KMS-11 (cell line): ENCODE data around the gene CDK7.

Experiments used
- H2AFZ ChIP-seq: fragments of 200-600 bp; sonication (generic); 2 replicates; pipeline ENCODE4 v1.6.1; 2016; ENCODE audit warnings: antibody characterized with exemption, mixed run types, low read depth
- H3K27ac ChIP-seq: fragments of 200-600 bp; sonication (generic); 2 replicates; pipeline ENCODE4 v1.6.1; 2016; ENCODE audit warnings: mild to moderate bottlenecking, mixed run types
- H3K27me3 ChIP-seq: fragments of 200-600 bp; sonication (generic); 2 replicates; pipeline ENCODE4 v1.6.1; 2017; ENCODE audit warnings: mild to moderate bottlenecking, low read depth, mixed run types, moderate library complexity; ENCODE audit not compliant: insufficient read depth
- H3K36me3 ChIP-seq: fragments of 200-600 bp; sonication (generic); 2 replicates; pipeline ENCODE4 v1.6.1; 2017; ENCODE audit warnings: mild to moderate bottlenecking, mixed run types; ENCODE audit not compliant: insufficient read depth
- H3K4me1 ChIP-seq: fragments of 200-600 bp; sonication (generic); 2 replicates; pipeline ENCODE4 v1.6.1; 2016; ENCODE audit warnings: mild to moderate bottlenecking, low read depth, mixed run types; ENCODE audit not compliant: poor library complexity, severe bottlenecking
- H3K4me2 ChIP-seq: fragments of 200-600 bp; sonication (generic); 2 replicates; pipeline ENCODE4 v1.7.0; 2016; ENCODE audit warnings: mild to moderate bottlenecking, mixed run types
- H3K4me3 ChIP-seq: fragments of 200-600 bp; sonication (generic); IDR thresholded peaks from 2 replicates; pipeline ENCODE4 v1.6.1; 2017; ENCODE audit warnings: low read depth, low read length, mixed read lengths; ENCODE audit not compliant: insufficient read depth
- H3K79me2 ChIP-seq: fragments of 200-600 bp; sonication (generic); 2 replicates; pipeline ENCODE4 v1.6.1; 2016; ENCODE audit warnings: low read depth, mixed run types; ENCODE audit not compliant: insufficient read depth
- H3K9ac ChIP-seq: fragments of 200-600 bp; sonication (generic); 2 replicates; pipeline ENCODE4 v1.6.1; 2016; ENCODE audit warnings: mild to moderate bottlenecking, mixed run types
- H4K20me1 ChIP-seq: fragments of 200-600 bp; sonication (generic); 2 replicates; pipeline ENCODE4 v1.6.1; 2016; ENCODE audit warnings: mild to moderate bottlenecking, mixed run types; ENCODE audit not compliant: insufficient read depth
- TF ChIP-seq, protein P1 (sequence below): fragments of 200-600 bp; sonication (generic); conservative IDR thresholded peaks from 2 replicates; pipeline ENCODE4 v1.6.1; 2017; ENCODE audit warnings: low read depth, mild to moderate bottlenecking, antibody characterized with exemption, low read length, moderate library complexity, mixed read lengths

CDK7 gene

GRCh38 chr5:69292306-69292705 is 57.6 kb downstream of the CDK7 start:
- TF ChIP-seq, protein P1, sequence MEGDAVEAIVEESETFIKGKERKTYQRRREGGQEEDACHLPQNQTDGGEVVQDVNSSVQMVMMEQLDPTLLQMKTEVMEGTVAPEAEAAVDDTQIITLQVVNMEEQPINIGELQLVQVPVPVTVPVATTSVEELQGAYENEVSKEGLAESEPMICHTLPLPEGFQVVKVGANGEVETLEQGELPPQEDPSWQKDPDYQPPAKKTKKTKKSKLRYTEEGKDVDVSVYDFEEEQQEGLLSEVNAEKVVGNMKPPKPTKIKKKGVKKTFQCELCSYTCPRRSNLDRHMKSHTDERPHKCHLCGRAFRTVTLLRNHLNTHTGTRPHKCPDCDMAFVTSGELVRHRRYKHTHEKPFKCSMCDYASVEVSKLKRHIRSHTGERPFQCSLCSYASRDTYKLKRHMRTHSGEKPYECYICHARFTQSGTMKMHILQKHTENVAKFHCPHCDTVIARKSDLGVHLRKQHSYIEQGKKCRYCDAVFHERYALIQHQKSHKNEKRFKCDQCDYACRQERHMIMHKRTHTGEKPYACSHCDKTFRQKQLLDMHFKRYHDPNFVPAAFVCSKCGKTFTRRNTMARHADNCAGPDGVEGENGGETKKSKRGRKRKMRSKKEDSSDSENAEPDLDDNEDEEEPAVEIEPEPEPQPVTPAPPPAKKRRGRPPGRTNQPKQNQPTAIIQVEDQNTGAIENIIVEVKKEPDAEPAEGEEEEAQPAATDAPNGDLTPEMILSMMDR: no peak
- no peak overlapping the region for H3K4me2 ChIP-seq
- H3K27me3 ChIP-seq: no peaks in the 10 kb centered on the region
- H3K9ac ChIP-seq: no peak overlapping the region
- H3K4me3 ChIP-seq: no peak overlapping the region
- no peaks in the 10 kb centered on the region for H3K79me2 ChIP-seq
- H4K20me1 ChIP-seq: no peaks in the 10 kb centered on the region
- no peak overlapping the region for H2AFZ ChIP-seq
- no peaks in the 10 kb centered on the region for H3K36me3 ChIP-seq
- H3K27ac ChIP-seq: no peak overlapping the region
- H3K4me1 ChIP-seq: no peaks in the 10 kb centered on the region

GRCh38 chr5:69293882-69294281 is 59.2 kb downstream of the CDK7 start:
- Histone ChIP-seq H3K4me2 (no peak overlapping the region), H3K79me2 (no peaks in the 10 kb centered on the region), H3K27me3 (no peaks in the 10 kb centered on the region), H3K27ac (no peak overlapping the region), H3K9ac (no peak overlapping the region), H3K4me1 (no peaks in the 10 kb centered on the region), H4K20me1 (no peaks in the 10 kb centered on the region), H3K4me3 (no peak overlapping the region), H2AFZ (no peak overlapping the region), H3K36me3 (no peaks in the 10 kb centered on the region)
- TF ChIP-seq, protein P1: no peak

- no peaks in the 10 kb centered on the region for H3K36me3 ChIP-seq
- TF ChIP-seq, protein P1: no peak
- H3K9ac ChIP-seq: no peak overlapping the region
- no peak overlapping the region for H3K4me2 ChIP-seq
- no peaks in the 10 kb centered on the region for H3K79me2 ChIP-seq
- no peak overlapping the region for H3K27ac ChIP-seq
- no peaks in the 10 kb centered on the region for H4K20me1 ChIP-seq
- no peak overlapping the region for H3K4me3 ChIP-seq
- H3K4me1 ChIP-seq: no peaks in the 10 kb centered on the region
- H2AFZ ChIP-seq: no peak overlapping the region
- H3K27me3 ChIP-seq: no peaks in the 10 kb centered on the region
Observed at GRCh38 chr5:69295088-69295754, 60.5 kb downstream of the CDK7 start.

GRCh38 chr5:69299625-69300024 is 64.9 kb downstream of the CDK7 start:
- TF ChIP-seq, protein P1: no peak

More at GRCh38 chr5:69299625-69300024, 64.9 kb downstream of the CDK7 start:
- Histone ChIP-seq H3K4me3 (no peak overlapping the region), H3K4me1 (no peaks in the 10 kb centered on the region), H3K79me2 (no peaks in the 10 kb centered on the region), H3K27me3 (no peaks in the 10 kb centered on the region), H3K36me3 (no peaks in the 10 kb centered on the region), H3K27ac (no peak overlapping the region), H3K9ac (no peak overlapping the region), H2AFZ (no peak overlapping the region), H3K4me2 (no peak overlapping the region), H4K20me1 (no peaks in the 10 kb centered on the region)
